GM21360 (cell line): ENCODE data around the gene DRAXIN.
"Not testable (repeated sequence)": the region's sequence is repeated elsewhere in the genome, so short reads cannot be mapped to it uniquely, and the experiment has no call there.

Experiments
- ATAC-seq: cut with Tn5 transposase; IDR thresholded peaks from one replicate; pipeline ENCODE4 v1.9.1; 2021; ENCODE audit warnings: mild to moderate bottlenecking, moderate library complexity; ENCODE audit not compliant: unreplicated experiment

Gene DRAXIN, protein sequence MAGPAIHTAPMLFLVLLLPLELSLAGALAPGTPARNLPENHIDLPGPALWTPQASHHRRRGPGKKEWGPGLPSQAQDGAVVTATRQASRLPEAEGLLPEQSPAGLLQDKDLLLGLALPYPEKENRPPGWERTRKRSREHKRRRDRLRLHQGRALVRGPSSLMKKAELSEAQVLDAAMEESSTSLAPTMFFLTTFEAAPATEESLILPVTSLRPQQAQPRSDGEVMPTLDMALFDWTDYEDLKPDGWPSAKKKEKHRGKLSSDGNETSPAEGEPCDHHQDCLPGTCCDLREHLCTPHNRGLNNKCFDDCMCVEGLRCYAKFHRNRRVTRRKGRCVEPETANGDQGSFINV

GRCh38 chr1:11691302-11691914 lies at the start of gene DRAXIN:
Gene DRAXIN (plus strand): TSS chr1:11691710. CDS start chr1:11706259, 14,549 bp downstream.
- no peak for ATAC-seq

DNA sequence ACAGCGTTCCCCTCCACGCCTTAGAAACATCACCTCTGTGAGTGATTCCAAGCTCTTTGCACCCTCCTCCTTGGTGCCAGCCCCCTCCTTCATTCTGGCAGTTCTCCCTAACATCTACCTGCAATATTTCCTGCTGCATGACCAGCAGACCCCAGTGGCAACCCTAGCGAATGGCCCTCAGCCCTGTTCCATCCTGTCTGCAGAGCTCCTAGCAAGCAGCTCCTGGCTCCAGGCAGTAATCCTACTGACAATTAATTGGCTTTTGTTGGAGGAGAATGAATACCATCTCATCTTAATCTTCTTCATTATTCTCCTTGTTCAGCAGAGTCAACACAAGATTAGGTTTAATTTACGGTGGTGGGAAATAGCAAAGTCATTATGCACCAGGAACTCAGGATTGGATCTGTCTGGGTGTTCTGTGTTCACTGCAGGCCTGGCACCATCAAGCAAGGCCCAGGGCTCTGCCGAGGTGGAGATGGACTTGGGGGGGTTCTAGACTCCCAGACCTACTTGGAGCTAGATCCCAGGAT lies 49.7 kb upstream of the DRAXIN start:
- no peak for ATAC-seq

GRCh38 chr1:11642418-11643017 lies 49.0 kb upstream of the DRAXIN start:
- ATAC-seq: not testable (repeated sequence)

- no peak for ATAC-seq
Measured at GRCh38 chr1:11643782-11644181, 47.7 kb upstream of the DRAXIN start.

- ATAC-seq: no peak
Measured at GRCh38 chr1:11645270-11645669, 46.2 kb upstream of the DRAXIN start.

GRCh38 chr1:11645670-11646265 lies 45.7 kb upstream of the DRAXIN start:
- no peak for ATAC-seq

- no peak for ATAC-seq
Measured at GRCh38 chr1:11646317-11646716, 45.2 kb upstream of the DRAXIN start.

DNA sequence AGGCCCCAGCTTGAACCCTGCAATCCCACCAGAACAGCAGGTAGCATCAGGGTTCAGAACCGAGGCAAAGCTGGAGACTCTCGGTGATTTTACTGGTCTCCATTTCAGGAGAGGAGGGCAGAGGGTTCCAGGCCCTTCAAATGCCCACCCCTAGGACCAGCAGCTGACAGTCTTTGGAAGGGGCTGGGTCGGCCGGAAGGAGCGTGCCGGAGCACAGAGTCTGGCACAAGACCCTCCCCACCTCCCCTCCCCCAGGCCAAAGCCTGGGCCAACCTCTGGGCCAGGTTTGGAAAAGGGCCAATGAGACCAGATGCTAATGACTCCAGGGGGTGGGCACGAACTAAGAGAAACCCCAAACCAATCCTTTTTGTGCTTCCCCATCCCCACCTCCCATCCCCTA lies 44.2 kb upstream of the DRAXIN start:
- no peak for ATAC-seq

- no peak for ATAC-seq
Measured at GRCh38 chr1:11648039-11648438, 43.5 kb upstream of the DRAXIN start.

GRCh38 chr1:11648732-11649158 lies 42.8 kb upstream of the DRAXIN start:
- no peak for ATAC-seq

GRCh38 chr1:11649237-11649623 lies 42.3 kb upstream of the DRAXIN start:
- ATAC-seq: no peak

DNA sequence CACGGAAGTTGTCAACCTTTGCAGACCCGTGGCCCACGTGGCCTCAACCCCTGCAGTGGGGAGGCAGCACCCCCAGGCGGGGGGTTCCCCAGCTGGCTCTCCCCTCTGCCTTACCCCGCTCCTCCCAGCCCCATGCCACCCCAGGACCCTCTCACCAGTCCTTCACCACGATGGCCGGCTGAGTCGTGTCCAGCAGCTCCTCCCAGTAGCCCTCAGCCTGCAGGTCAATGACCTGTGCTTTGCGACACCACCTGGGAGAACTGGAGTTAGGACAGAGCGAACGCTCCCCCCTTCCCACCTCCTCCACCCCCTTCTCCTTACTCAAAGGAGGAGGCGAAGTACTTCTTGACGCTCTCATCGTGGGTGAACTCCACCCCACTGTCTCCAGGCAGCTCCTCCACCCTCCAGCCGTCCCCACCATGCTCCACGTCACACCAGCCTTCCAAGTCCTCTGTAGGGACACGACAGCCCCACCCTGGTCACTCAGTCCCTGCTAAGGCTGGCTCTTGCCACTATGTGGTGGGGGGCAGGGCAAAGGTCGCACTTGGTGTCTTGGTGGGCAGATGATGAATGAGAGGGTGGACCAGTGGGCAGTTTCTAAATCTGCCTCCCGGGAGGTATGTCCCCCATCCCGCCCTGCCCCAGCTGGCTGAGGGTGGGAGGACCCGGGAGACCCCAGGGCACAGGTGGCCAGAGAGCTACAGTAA lies 41.7 kb upstream of the DRAXIN start:
- ATAC-seq: no peak

GRCh38 chr1:11650331-11650991 lies 41.0 kb upstream of the DRAXIN start:
- ATAC-seq: no peak

GRCh38 chr1:11651017-11651416 lies 40.5 kb upstream of the DRAXIN start:
- no peak for ATAC-seq

- ATAC-seq: no peak
Measured at GRCh38 chr1:11652203-11652780, 39.2 kb upstream of the DRAXIN start.

DNA sequence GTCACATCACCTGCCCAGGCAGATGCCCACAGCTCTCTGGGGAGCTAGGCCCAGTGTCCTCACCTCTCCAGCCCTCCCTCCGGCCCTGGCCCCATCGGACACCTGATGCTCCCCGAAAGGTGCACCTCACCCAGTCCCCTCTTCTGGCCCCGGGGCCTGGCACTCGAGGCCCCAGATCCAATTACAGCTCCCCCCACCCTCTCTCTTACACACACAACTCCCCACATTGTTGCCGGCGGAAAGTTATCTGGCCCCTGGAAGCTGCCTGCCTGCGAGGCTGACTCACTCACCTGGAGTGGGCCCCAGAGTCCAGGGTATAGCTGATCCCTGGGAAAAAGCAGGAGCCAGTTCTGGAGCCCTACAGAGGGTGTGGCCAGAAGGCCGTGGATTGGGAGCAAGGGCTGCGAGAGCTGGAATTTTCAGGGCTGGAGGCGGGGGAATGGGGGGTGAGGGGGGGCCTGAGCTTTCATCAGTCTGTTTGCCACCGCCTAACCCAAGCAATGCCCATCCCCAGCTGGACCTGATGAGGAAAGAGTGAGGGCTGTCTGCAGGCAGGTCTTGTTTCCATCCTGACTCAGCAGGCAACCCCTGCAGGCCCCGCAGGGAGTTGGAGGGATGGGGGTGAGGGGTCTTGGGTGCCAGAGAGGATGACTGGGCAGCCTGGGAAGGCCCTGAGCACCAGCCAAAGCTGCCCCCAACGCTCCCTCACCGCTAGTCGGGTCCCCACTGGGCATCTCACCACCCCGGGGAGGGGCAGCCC lies 38.2 kb upstream of the DRAXIN start:
- no peak for ATAC-seq

GRCh38 chr1:11653861-11654136 lies 37.7 kb upstream of the DRAXIN start:
- ATAC-seq: no peak

DNA sequence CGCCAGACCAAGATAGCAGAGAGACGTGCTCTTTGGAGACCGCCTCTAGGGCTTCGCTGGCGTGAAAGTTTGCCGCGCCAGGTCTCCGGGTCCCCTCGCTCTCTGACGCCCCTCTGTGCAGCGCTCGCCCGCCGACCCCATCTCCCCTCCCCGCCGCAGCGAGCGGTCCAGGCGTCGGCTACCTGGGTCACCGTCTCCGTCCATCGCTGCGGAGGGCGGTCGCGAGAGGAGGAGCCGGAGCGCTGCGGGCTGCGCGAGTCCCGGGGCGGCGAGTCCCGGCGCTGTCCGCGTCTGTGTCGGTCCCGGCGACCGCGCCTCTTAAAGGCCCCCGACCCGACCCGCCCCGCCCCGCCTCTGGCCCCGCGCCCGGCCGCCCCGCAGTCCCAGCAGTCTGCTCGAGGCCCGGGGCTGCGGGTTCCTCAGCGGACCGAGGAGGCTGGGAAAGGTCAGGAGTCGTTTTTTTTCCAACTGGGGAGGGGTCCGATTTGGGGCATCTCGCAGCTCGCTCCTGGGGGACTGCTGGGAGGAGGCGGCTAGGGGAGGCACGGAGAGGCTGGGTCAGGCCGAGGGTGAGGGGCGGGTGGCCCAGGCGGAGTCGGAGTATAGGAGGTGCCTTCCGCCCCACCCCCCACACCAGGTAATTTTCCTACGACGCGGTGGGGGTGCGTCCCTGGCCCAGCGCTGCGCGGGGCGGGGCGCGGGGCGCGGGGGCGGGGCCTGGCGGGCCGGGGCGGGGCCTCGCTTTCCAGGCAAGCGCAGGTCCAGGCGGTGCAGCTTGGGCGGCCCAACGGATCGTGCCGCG lies 37.2 kb upstream of the DRAXIN start, which contains the start of the genes FBXO2 and FBXO44:
Gene FBXO2 (minus strand): TSS at position 293 of the 802 bp plus-strand sequence. CDS start 89 bp downstream, at position 204.
Gene FBXO44 (plus strand): TSS at position 741 of the 802 bp plus-strand sequence. CDS start 959 bp downstream, outside the sequence.
- ATAC-seq: no peak
